C4-2B (cell line): Measurements from ENCODE around the gene RPTOR.

Experiments used
- H3K27ac ChIP-seq: fragments of 450-650 bp; 2 replicates; pipeline ENCODE4 v1.5.1; 2017
- CTCF ChIP-seq: fragments of 450-650 bp; conservative IDR thresholded peaks from 2 replicates; pipeline ENCODE4 v1.5.1; 2017; ENCODE audit warnings: mild to moderate bottlenecking
- ZFX ChIP-seq: fragments of 450-650 bp; IDR thresholded peaks from 2 replicates; pipeline ENCODE4 v1.6.1; 2017

RPTOR gene

GRCh38 chr17:80902963-80903611, 358.4 kb downstream of the RPTOR start:
- no peak overlapping the region for H3K27ac ChIP-seq
- TF ChIP-seq ZFX (no peak), CTCF (no peak)

- no peak for TF ChIP-seq ZFX
- H3K27ac ChIP-seq: no peak overlapping the region
These were observed 359.6 kb downstream of the RPTOR start for GRCh38 chr17:80904036-80904753.

- TF ChIP-seq CTCF: no peak
- TF ChIP-seq ZFX: no peak
- no peak overlapping the region for H3K27ac ChIP-seq
These were observed 361.1 kb downstream of the RPTOR start for GRCh38 chr17:80905586-80906230.

- TF ChIP-seq CTCF: no peak
- TF ChIP-seq ZFX: no peak
- no peak overlapping the region for H3K27ac ChIP-seq
These were observed 362.0 kb downstream of the RPTOR start for GRCh38 chr17:80906364-80907259.

- H3K27ac ChIP-seq: no peak overlapping the region
- no peak for TF ChIP-seq ZFX
- no peak for TF ChIP-seq CTCF
These were observed 362.6 kb downstream of the RPTOR start for GRCh38 chr17:80907281-80907680.

- no peak for TF ChIP-seq ZFX
- no peak for TF ChIP-seq CTCF
- no peak overlapping the region for H3K27ac ChIP-seq
These were observed 363.6 kb downstream of the RPTOR start for GRCh38 chr17:80908211-80908610.

- H3K27ac ChIP-seq: no peak overlapping the region
- no peak for TF ChIP-seq ZFX
- TF ChIP-seq CTCF: no peak
These were observed 364.1 kb downstream of the RPTOR start for GRCh38 chr17:80908776-80909175.
